HepG2 (cell line): Measurements from ENCODE around the gene MFAP4.

Experiments used
- ARID2 ChIP-seq: sonication (generic); formaldehyde crosslinking; IDR thresholded peaks from 2 replicates; pipeline ENCODE4 v1.8.1; 2022; ENCODE audit warnings: mild to moderate bottlenecking, missing genetic modification reagents, borderline replicate concordance
- HNRNPUL1 ChIP-seq: fragments of 200-400 bp; formaldehyde crosslinking; IDR thresholded peaks from 2 replicates; pipeline ENCODE4 v1.6.1; 2017; ENCODE audit warnings: low read depth, mild to moderate bottlenecking, low read length, moderate library complexity
- JUND ChIP-seq: sonication (generic); formaldehyde crosslinking; IDR thresholded peaks from 2 replicates; pipeline ENCODE4 v1.8.0; 2022; ENCODE audit warnings: mild to moderate bottlenecking, missing genetic modification reagents
- RBFOX2 ChIP-seq: fragments of 200-400 bp; formaldehyde crosslinking; IDR thresholded peaks from 2 replicates; pipeline ENCODE4 v1.6.1; 2017; ENCODE audit warnings: low read depth, mild to moderate bottlenecking, low read length
- UBTF ChIP-seq: sonication (generic); formaldehyde crosslinking; IDR thresholded peaks from 2 replicates; pipeline ENCODE4 v1.4.0; 2020; ENCODE audit warnings: mild to moderate bottlenecking, missing genetic modification reagents
- ZNF382 ChIP-seq: sonication (generic); formaldehyde crosslinking; IDR thresholded peaks from 2 replicates; pipeline ENCODE4 v1.5.0; 2020; ENCODE audit warnings: missing genetic modification reagents, mild to moderate bottlenecking, borderline replicate concordance
- TF ChIP-seq, protein P1 (sequence below): sonication (generic); formaldehyde crosslinking; IDR thresholded peaks from 2 replicates; pipeline ENCODE4 v1.5.0; 2020; ENCODE audit warnings: mild to moderate bottlenecking, missing genetic modification reagents, moderate library complexity
- TF ChIP-seq, protein P2 (sequence below): sonication (generic); formaldehyde crosslinking; IDR thresholded peaks from 2 replicates; pipeline ENCODE4 v1.4.0; 2020; ENCODE audit warnings: mild to moderate bottlenecking, missing genetic modification reagents
- TF ChIP-seq, protein P3 (sequence below), 2 experiments: fragments of 450-650 bp in 1 of 2; sonication (generic) in 1 of 2; formaldehyde crosslinking; IDR thresholded peaks; 2 replicates each; pipeline versions ENCODE4 v1.5.0 to v1.8.0; 2020 to 2022; ENCODE audit warnings: mild to moderate bottlenecking in 1 of 2, missing genetic modification reagents in 1 of 2
- TF ChIP-seq, protein P4 (sequence below), 2 experiments: IDR thresholded peaks; 2 replicates each; pipeline ENCODE4 v1.6.1; 2011 to 2012; ENCODE audit warnings: low read length in 2 of 2, borderline replicate concordance in 1 of 2, low read depth in 1 of 2, mild to moderate bottlenecking in 1 of 2, moderate library complexity in 1 of 2

DNA sequence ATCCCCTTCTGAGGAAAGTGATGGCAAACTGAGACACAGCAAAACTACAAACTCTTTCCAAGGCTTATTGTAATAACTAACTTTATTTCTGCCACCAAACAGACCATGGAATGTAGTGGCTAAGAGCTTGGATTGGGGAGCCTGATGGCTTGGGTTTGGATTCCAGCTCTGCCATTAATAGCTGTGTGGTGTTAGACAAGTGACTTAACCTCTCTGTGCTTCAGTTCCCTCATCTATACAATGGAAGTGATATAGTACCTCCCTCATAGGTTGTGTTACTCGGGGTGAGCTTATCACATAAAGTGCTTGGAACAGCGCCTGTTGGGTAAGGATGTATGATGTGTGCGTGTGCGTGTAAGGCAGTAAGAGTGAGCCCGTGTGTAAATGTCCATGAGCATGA lies 18.1 kb upstream of the MFAP4 start:
- TF ChIP-seq, protein P1, sequence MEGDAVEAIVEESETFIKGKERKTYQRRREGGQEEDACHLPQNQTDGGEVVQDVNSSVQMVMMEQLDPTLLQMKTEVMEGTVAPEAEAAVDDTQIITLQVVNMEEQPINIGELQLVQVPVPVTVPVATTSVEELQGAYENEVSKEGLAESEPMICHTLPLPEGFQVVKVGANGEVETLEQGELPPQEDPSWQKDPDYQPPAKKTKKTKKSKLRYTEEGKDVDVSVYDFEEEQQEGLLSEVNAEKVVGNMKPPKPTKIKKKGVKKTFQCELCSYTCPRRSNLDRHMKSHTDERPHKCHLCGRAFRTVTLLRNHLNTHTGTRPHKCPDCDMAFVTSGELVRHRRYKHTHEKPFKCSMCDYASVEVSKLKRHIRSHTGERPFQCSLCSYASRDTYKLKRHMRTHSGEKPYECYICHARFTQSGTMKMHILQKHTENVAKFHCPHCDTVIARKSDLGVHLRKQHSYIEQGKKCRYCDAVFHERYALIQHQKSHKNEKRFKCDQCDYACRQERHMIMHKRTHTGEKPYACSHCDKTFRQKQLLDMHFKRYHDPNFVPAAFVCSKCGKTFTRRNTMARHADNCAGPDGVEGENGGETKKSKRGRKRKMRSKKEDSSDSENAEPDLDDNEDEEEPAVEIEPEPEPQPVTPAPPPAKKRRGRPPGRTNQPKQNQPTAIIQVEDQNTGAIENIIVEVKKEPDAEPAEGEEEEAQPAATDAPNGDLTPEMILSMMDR (CRISPR knock-in tag) = no peak
- no peak for TF ChIP-seq ARID2 (CRISPR knock-in tag)
- TF ChIP-seq, protein P2, sequence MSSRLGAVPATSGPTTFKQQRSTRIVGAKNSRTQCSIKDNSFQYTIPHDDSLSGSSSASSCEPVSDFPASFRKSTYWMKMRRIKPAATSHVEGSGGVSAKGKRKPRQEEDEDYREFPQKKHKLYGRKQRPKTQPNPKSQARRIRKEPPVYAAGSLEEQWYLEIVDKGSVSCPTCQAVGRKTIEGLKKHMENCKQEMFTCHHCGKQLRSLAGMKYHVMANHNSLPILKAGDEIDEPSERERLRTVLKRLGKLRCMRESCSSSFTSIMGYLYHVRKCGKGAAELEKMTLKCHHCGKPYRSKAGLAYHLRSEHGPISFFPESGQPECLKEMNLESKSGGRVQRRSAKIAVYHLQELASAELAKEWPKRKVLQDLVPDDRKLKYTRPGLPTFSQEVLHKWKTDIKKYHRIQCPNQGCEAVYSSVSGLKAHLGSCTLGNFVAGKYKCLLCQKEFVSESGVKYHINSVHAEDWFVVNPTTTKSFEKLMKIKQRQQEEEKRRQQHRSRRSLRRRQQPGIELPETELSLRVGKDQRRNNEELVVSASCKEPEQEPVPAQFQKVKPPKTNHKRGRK (CRISPR knock-in tag) = no peak
- no peak for TF ChIP-seq HNRNPUL1
- TF ChIP-seq JUND (CRISPR knock-in tag) = no peak
- TF ChIP-seq, protein P3, sequence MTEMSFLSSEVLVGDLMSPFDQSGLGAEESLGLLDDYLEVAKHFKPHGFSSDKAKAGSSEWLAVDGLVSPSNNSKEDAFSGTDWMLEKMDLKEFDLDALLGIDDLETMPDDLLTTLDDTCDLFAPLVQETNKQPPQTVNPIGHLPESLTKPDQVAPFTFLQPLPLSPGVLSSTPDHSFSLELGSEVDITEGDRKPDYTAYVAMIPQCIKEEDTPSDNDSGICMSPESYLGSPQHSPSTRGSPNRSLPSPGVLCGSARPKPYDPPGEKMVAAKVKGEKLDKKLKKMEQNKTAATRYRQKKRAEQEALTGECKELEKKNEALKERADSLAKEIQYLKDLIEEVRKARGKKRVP (CRISPR knock-in tag; IDR thresholded peaks at IDR 0.05) = no peak
- no peak for TF ChIP-seq ZNF382 (CRISPR knock-in tag)
- TF ChIP-seq UBTF (CRISPR knock-in tag) = no peak
- no peak for TF ChIP-seq RBFOX2
- TF ChIP-seq, protein P4, sequence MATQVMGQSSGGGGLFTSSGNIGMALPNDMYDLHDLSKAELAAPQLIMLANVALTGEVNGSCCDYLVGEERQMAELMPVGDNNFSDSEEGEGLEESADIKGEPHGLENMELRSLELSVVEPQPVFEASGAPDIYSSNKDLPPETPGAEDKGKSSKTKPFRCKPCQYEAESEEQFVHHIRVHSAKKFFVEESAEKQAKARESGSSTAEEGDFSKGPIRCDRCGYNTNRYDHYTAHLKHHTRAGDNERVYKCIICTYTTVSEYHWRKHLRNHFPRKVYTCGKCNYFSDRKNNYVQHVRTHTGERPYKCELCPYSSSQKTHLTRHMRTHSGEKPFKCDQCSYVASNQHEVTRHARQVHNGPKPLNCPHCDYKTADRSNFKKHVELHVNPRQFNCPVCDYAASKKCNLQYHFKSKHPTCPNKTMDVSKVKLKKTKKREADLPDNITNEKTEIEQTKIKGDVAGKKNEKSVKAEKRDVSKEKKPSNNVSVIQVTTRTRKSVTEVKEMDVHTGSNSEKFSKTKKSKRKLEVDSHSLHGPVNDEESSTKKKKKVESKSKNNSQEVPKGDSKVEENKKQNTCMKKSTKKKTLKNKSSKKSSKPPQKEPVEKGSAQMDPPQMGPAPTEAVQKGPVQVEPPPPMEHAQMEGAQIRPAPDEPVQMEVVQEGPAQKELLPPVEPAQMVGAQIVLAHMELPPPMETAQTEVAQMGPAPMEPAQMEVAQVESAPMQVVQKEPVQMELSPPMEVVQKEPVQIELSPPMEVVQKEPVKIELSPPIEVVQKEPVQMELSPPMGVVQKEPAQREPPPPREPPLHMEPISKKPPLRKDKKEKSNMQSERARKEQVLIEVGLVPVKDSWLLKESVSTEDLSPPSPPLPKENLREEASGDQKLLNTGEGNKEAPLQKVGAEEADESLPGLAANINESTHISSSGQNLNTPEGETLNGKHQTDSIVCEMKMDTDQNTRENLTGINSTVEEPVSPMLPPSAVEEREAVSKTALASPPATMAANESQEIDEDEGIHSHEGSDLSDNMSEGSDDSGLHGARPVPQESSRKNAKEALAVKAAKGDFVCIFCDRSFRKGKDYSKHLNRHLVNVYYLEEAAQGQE (IDR thresholded peaks at IDR 0.05; ENCODE audit: borderline replicate concordance in 1 of 2, low read depth in 1 of 2, low read length in 2 of 2) = no peak
